ENCODE measurements around the gene SLC12A3.

DNA sequence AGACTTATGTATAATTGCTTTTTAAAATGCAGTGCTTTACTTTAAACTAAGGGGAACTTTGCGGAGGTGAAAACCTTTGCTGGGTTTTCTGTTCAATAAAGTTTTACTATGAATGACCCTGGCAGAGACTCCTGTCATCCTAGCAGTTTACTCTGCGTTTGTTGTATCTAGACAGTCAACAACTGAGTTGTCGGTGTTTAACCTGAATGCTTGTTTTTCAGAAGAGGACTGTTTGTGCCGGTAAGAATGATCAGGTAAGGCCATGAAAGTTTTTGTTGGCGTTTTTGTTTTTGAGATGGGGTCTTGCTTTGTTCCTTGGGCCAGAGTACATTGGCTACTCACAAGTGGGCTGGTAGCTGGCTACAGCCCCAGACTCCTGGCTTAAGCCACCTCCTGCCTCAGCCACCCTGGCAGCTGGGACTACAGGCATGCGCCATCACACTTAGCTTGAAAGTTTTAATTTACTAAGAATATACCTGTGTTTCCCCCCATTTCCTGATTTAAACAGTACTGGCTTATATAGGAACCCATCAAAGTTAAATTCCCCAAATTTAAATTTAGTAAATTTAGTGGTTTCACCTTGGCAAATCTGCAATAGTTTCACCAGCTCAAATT is 78.9 kb downstream of the SLC12A3 start:
- TF ChIP-seq, protein P1, sequence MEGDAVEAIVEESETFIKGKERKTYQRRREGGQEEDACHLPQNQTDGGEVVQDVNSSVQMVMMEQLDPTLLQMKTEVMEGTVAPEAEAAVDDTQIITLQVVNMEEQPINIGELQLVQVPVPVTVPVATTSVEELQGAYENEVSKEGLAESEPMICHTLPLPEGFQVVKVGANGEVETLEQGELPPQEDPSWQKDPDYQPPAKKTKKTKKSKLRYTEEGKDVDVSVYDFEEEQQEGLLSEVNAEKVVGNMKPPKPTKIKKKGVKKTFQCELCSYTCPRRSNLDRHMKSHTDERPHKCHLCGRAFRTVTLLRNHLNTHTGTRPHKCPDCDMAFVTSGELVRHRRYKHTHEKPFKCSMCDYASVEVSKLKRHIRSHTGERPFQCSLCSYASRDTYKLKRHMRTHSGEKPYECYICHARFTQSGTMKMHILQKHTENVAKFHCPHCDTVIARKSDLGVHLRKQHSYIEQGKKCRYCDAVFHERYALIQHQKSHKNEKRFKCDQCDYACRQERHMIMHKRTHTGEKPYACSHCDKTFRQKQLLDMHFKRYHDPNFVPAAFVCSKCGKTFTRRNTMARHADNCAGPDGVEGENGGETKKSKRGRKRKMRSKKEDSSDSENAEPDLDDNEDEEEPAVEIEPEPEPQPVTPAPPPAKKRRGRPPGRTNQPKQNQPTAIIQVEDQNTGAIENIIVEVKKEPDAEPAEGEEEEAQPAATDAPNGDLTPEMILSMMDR (IDR thresholded peaks at IDR 0.05), result no peak
- no peak for TF ChIP-seq POLR2AphosphoS5 (IDR thresholded peaks at IDR 0.05)

Measured in breast epithelium (tissue), 3 donors.